ENCODE measurements around the gene AIFM3. TPM values are rescaled to one million over a fixed set of nuclear protein-coding genes. Genes with fewer than 3 reads are reported as not detected.

AIFM3 gene
- total and polyA plus RNA-seq, 2 experiments from 2014 or later = 0.45 to 1.5 TPM

DNA sequence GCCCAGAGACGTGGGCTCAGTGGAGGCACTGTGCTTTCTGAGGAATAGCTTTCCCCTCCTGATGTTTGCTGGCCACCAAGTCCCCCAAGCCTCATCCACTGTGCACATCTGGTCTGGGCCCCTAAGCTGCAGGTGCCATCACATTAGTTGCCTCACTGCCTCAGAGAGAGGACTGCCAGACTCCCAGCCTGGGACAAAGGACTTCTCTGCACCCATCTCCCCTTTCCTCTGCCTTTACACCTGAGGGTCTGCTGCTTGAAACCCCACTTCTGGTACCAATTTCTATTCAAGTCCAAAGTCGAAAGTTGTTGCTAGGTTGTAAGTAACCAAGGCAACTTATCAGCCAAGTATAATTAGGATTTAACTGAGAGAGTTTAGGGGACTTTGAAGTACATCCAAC, 11.4 kb downstream of the AIFM3 start:
- Histone ChIP-seq H3K9me2 (ENCODE audit: insufficient read depth) (0 out of 2 replicates have a peak, but pooled peaks cover 6% of the 10 kb centered on the region), H3K27ac (ENCODE audit: low read depth) (no peak overlapping the region), H3F3A (replicated peaks; ENCODE audit: low read depth) (no peaks in the 10 kb centered on the region), H3K4me1 (ENCODE audit: insufficient read depth) (peaks cover 11% of the 10 kb centered on the region; the same call in 1 of the 2 replicates), H4K20me1 (replicated peaks; ENCODE audit: insufficient read depth) (no peaks in the 10 kb centered on the region), H3K79me2 (replicated peaks; ENCODE audit: insufficient read depth) (no peaks in the 10 kb centered on the region), H2AFZ (no peak overlapping the region), H3K36me3 (ENCODE audit: insufficient read depth) (no peaks in the 10 kb centered on the region; the same call in 1 of the 2 replicates), H3K4me3 (no peak overlapping the region), H3K4me2 (no peak overlapping the region), H3K27me3 (ENCODE audit: insufficient read depth) (no peaks in the 10 kb centered on the region)
- no peak overlapping the region for H3K4me3 Mint-ChIP-seq
- H3K36me3 Mint-ChIP-seq (ENCODE audit: low read depth) = peaks cover 6% of the 10 kb centered on the region; the same call in 1 of the 3 replicates
- H3K27ac Mint-ChIP-seq = no peak overlapping the region
- DNase-seq (ENCODE audit: low spot score) (no peak), ATAC-seq (no peak)
- peaks cover 36% of the 10 kb centered on the region for H3K27me3 Mint-ChIP-seq (ENCODE audit: insufficient read depth, low read depth, poor library complexity)
- H3K9me3 Mint-ChIP-seq = peaks cover 20% of the 10 kb centered on the region
- peaks cover 15% of the 10 kb centered on the region for H3K4me1 Mint-ChIP-seq
- TF ChIP-seq ZNF331 (CRISPR knock-in tag; IDR thresholded peaks at IDR 0.05; ENCODE audit: low read depth) (no peak), POLR2AphosphoS5 (IDR thresholded peaks at IDR 0.05; ENCODE audit: low read depth) (no peak), EZH2 (IDR thresholded peaks at IDR 0.05; ENCODE audit: low read depth, unreplicated experiment) (no peak), STAT1 (IDR thresholded peaks at IDR 0.05; ENCODE audit: unreplicated experiment) (no peak), CREB1 (CRISPR knock-in tag; IDR thresholded peaks at IDR 0.05; ENCODE audit: low read depth) (no peak), EZH2phosphoT487 (IDR thresholded peaks at IDR 0.05; ENCODE audit: unreplicated experiment) (no peak), ZNF114 (CRISPR knock-in tag; IDR thresholded peaks at IDR 0.05) (no peak), NANOG (IDR thresholded peaks at IDR 0.05; ENCODE audit: borderline replicate concordance) (no peak), JUNB (IDR thresholded peaks at IDR 0.05; ENCODE audit: unreplicated experiment) (no peak)
- TF ChIP-seq, protein P1, sequence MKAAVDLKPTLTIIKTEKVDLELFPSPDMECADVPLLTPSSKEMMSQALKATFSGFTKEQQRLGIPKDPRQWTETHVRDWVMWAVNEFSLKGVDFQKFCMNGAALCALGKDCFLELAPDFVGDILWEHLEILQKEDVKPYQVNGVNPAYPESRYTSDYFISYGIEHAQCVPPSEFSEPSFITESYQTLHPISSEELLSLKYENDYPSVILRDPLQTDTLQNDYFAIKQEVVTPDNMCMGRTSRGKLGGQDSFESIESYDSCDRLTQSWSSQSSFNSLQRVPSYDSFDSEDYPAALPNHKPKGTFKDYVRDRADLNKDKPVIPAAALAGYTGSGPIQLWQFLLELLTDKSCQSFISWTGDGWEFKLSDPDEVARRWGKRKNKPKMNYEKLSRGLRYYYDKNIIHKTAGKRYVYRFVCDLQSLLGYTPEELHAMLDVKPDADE (IDR thresholded peaks at IDR 0.05) = no peak
- TF ChIP-seq, protein P2, sequence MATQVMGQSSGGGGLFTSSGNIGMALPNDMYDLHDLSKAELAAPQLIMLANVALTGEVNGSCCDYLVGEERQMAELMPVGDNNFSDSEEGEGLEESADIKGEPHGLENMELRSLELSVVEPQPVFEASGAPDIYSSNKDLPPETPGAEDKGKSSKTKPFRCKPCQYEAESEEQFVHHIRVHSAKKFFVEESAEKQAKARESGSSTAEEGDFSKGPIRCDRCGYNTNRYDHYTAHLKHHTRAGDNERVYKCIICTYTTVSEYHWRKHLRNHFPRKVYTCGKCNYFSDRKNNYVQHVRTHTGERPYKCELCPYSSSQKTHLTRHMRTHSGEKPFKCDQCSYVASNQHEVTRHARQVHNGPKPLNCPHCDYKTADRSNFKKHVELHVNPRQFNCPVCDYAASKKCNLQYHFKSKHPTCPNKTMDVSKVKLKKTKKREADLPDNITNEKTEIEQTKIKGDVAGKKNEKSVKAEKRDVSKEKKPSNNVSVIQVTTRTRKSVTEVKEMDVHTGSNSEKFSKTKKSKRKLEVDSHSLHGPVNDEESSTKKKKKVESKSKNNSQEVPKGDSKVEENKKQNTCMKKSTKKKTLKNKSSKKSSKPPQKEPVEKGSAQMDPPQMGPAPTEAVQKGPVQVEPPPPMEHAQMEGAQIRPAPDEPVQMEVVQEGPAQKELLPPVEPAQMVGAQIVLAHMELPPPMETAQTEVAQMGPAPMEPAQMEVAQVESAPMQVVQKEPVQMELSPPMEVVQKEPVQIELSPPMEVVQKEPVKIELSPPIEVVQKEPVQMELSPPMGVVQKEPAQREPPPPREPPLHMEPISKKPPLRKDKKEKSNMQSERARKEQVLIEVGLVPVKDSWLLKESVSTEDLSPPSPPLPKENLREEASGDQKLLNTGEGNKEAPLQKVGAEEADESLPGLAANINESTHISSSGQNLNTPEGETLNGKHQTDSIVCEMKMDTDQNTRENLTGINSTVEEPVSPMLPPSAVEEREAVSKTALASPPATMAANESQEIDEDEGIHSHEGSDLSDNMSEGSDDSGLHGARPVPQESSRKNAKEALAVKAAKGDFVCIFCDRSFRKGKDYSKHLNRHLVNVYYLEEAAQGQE (IDR thresholded peaks at IDR 0.05; ENCODE audit: unreplicated experiment) = no peak
- TF ChIP-seq, protein P3, sequence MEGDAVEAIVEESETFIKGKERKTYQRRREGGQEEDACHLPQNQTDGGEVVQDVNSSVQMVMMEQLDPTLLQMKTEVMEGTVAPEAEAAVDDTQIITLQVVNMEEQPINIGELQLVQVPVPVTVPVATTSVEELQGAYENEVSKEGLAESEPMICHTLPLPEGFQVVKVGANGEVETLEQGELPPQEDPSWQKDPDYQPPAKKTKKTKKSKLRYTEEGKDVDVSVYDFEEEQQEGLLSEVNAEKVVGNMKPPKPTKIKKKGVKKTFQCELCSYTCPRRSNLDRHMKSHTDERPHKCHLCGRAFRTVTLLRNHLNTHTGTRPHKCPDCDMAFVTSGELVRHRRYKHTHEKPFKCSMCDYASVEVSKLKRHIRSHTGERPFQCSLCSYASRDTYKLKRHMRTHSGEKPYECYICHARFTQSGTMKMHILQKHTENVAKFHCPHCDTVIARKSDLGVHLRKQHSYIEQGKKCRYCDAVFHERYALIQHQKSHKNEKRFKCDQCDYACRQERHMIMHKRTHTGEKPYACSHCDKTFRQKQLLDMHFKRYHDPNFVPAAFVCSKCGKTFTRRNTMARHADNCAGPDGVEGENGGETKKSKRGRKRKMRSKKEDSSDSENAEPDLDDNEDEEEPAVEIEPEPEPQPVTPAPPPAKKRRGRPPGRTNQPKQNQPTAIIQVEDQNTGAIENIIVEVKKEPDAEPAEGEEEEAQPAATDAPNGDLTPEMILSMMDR (conservative IDR thresholded peaks at IDR 0.05; ENCODE audit: low read depth in 2 of 2) = no peak
- TF ChIP-seq, protein P4, sequence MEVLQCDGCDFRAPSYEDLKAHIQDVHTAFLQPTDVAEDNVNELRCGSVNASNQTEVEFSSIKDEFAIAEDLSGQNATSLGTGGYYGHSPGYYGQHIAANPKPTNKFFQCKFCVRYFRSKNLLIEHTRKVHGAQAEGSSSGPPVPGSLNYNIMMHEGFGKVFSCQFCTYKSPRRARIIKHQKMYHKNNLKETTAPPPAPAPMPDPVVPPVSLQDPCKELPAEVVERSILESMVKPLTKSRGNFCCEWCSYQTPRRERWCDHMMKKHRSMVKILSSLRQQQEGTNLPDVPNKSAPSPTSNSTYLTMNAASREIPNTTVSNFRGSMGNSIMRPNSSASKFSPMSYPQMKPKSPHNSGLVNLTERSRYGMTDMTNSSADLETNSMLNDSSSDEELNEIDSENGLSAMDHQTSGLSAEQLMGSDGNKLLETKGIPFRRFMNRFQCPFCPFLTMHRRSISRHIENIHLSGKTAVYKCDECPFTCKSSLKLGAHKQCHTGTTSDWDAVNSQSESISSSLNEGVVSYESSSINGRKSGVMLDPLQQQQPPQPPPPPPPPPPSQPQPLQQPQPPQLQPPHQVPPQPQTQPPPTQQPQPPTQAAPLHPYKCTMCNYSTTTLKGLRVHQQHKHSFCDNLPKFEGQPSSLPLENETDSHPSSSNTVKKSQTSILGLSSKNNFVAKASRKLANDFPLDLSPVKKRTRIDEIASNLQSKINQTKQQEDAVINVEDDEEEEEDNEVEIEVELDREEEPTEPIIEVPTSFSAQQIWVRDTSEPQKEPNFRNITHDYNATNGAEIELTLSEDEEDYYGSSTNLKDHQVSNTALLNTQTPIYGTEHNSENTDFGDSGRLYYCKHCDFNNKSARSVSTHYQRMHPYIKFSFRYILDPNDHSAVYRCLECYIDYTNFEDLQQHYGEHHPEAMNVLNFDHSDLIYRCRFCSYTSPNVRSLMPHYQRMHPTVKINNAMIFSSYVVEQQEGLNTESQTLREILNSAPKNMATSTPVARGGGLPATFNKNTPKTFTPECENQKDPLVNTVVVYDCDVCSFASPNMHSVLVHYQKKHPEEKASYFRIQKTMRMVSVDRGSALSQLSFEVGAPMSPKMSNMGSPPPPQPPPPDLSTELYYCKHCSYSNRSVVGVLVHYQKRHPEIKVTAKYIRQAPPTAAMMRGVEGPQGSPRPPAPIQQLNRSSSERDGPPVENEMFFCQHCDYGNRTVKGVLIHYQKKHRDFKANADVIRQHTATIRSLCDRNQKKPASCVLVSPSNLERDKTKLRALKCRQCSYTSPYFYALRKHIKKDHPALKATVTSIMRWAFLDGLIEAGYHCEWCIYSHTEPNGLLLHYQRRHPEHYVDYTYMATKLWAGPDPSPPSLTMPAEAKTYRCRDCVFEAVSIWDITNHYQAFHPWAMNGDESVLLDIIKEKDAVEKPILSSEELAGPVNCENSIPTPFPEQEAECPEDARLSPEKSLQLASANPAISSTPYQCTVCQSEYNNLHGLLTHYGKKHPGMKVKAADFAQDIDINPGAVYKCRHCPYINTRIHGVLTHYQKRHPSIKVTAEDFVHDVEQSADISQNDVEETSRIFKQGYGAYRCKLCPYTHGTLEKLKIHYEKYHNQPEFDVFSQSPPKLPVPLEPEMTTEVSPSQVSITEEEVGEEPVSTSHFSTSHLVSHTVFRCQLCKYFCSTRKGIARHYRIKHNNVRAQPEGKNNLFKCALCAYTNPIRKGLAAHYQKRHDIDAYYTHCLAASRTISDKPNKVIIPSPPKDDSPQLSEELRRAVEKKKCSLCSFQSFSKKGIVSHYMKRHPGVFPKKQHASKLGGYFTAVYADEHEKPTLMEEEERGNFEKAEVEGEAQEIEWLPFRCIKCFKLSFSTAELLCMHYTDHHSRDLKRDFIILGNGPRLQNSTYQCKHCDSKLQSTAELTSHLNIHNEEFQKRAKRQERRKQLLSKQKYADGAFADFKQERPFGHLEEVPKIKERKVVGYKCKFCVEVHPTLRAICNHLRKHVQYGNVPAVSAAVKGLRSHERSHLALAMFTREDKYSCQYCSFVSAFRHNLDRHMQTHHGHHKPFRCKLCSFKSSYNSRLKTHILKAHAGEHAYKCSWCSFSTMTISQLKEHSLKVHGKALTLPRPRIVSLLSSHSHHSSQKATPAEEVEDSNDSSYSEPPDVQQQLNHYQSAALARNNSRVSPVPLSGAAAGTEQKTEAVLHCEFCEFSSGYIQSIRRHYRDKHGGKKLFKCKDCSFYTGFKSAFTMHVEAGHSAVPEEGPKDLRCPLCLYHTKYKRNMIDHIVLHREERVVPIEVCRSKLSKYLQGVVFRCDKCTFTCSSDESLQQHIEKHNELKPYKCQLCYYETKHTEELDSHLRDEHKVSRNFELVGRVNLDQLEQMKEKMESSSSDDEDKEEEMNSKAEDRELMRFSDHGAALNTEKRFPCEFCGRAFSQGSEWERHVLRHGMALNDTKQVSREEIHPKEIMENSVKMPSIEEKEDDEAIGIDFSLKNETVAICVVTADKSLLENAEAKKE (CRISPR knock-in tag; IDR thresholded peaks at IDR 0.05) = no peak
